ENCODE measurements around the gene SYNRG.

Gene SYNRG

GRCh38 chr17:37567137-37567536, 42.1 kb downstream of the SYNRG start (continued):
- TF ChIP-seq ZNF473 (tag by site-specific recombination; IDR thresholded peaks at IDR 0.05) (no peak), ZNF785 (tag by site-specific recombination; IDR thresholded peaks at IDR 0.05) (no peak), SP2 (tag by site-specific recombination; IDR thresholded peaks at IDR 0.05) (no peak), HOXC10 (CRISPR knock-in tag; IDR thresholded peaks at IDR 0.05) (no peak), HIC1 (tag by site-specific recombination; IDR thresholded peaks at IDR 0.05) (peak; percentile 94), ZNF610 (tag by site-specific recombination; IDR thresholded peaks at IDR 0.05; ENCODE audit: borderline replicate concordance) (no peak), ZNF350 (tag by site-specific recombination; IDR thresholded peaks at IDR 0.05) (no peak), SALL2 (tag by site-specific recombination; IDR thresholded peaks at IDR 0.05; ENCODE audit: borderline replicate concordance) (no peak), OSR2 (tag by site-specific recombination; IDR thresholded peaks at IDR 0.05) (peak; percentile 91), ZBTB7A (tag by site-specific recombination; IDR thresholded peaks at IDR 0.05; ENCODE audit: low read depth) (peak; percentile 57; the same call in 1 of the 2 replicates), ZNF10 (tag by site-specific recombination; IDR thresholded peaks at IDR 0.05) (peak; percentile 27; the same call in 1 of the 2 replicates), ZEB2 (tag by site-specific recombination; IDR thresholded peaks at IDR 0.05) (peak; percentile 94), ZNF449 (tag by site-specific recombination; IDR thresholded peaks at IDR 0.05) (no peak), ZNF692 (tag by site-specific recombination; IDR thresholded peaks at IDR 0.05) (peak; percentile 81; the same call in 1 of the 2 replicates), ZNF792 (tag by site-specific recombination; IDR thresholded peaks at IDR 0.05) (peak; percentile 76; the same call in 1 of the 2 replicates), SP7 (tag by site-specific recombination; IDR thresholded peaks at IDR 0.05) (peak; percentile 95), ZNF670 (tag by site-specific recombination; IDR thresholded peaks at IDR 0.05; ENCODE audit: low read depth) (no peak), PBX3 (CRISPR knock-in tag; IDR thresholded peaks at IDR 0.05) (no peak), ZNF548 (tag by site-specific recombination; IDR thresholded peaks at IDR 0.05) (no peak), ZNF2 (tag by site-specific recombination; IDR thresholded peaks at IDR 0.05) (peak; percentile 88), ZXDB (tag by site-specific recombination; IDR thresholded peaks at IDR 0.05) (peak; percentile 60), SCRT1 (tag by site-specific recombination; IDR thresholded peaks at IDR 0.05; ENCODE audit: borderline replicate concordance) (no peak; the same call in 1 of the 2 replicates), GFI1B (tag by site-specific recombination; IDR thresholded peaks at IDR 0.05) (peak; percentile 12; the same call in 1 of the 2 replicates), KLF16 (tag by site-specific recombination; IDR thresholded peaks at IDR 0.05) (peak; percentile 91), MYNN (tag by site-specific recombination; IDR thresholded peaks at IDR 0.05; ENCODE audit: borderline replicate concordance) (peak; percentile 99), REPIN1 (tag by site-specific recombination; IDR thresholded peaks at IDR 0.05; ENCODE audit: low read depth) (no peak), PRDM10 (tag by site-specific recombination; IDR thresholded peaks at IDR 0.05) (peak; percentile 60), ZNF660 (tag by site-specific recombination; IDR thresholded peaks at IDR 0.05) (no peak), KLF9 (tag by site-specific recombination; IDR thresholded peaks at IDR 0.05; ENCODE audit: low read depth) (0 out of 2 replicates have a peak, but pooled peaks have one; percentile 25), ZNF707 (tag by site-specific recombination; IDR thresholded peaks at IDR 0.05) (0 out of 2 replicates have a peak, but pooled peaks have one; percentile 25), HOXA7 (CRISPR knock-in tag; IDR thresholded peaks at IDR 0.05; ENCODE audit: borderline replicate concordance) (no peak), GLIS2 (tag by site-specific recombination; IDR thresholded peaks at IDR 0.05) (no peak), FEZF1 (tag by site-specific recombination; IDR thresholded peaks at IDR 0.05) (peak; percentile 74)
